HL-60 (cell line): Measurements from ENCODE around the gene ZNF512B.

Experiments used
- DNase-seq, 2 experiments: peaks; one replicate each; pipeline ENCODE4 v3.0.0-alpha.2; 2010 to 2020; ENCODE audit warnings: low read depth in 1 of 2, low spot score in 1 of 2
- H3K27ac ChIP-seq: fragments of 250-450 bp; sonication (Bioruptor Pico); replicated peaks from 2 replicates; pipeline ENCODE4 v1.5.1; 2020; ENCODE audit warnings: mild to moderate bottlenecking, moderate library complexity
- H3K27me3 ChIP-seq: fragments of 250-450 bp; sonication (Bioruptor Pico); 2 replicates; pipeline ENCODE4 v1.5.1; 2021; ENCODE audit warnings: mild to moderate bottlenecking, moderate library complexity; ENCODE audit not compliant: insufficient read depth, poor library complexity, severe bottlenecking
- H3K4me3 ChIP-seq: replicated peaks from 2 replicates; pipeline ENCODE4 v1.5.1; 2011; ENCODE audit warnings: mild to moderate bottlenecking, control low read depth, low read length; ENCODE audit not compliant: insufficient read depth
- GABPA ChIP-seq: IDR thresholded peaks from 2 replicates; pipeline ENCODE4 v1.6.1; 2012; ENCODE audit warnings: low read depth
- POLR2AphosphoS5 ChIP-seq: IDR thresholded peaks from 2 replicates; pipeline ENCODE4 v1.6.1; 2012; ENCODE audit warnings: low read depth
- SPI1 ChIP-seq: IDR thresholded peaks from 2 replicates; pipeline ENCODE4 v1.6.1; 2012; ENCODE audit warnings: low read depth, mild to moderate bottlenecking, borderline replicate concordance
- TF ChIP-seq, protein P1 (sequence below): IDR thresholded peaks from 2 replicates; pipeline ENCODE4 v1.6.1; 2012; ENCODE audit warnings: low read depth; ENCODE audit not compliant: insufficient replicate concordance
- TF ChIP-seq, protein P2 (sequence below): IDR thresholded peaks from one replicate; pipeline ENCODE4 v1.5.1; 2011; ENCODE audit warnings: low read length, control low read depth, inconsistent platforms; ENCODE audit not compliant: insufficient read depth

ZNF512B gene

DNA sequence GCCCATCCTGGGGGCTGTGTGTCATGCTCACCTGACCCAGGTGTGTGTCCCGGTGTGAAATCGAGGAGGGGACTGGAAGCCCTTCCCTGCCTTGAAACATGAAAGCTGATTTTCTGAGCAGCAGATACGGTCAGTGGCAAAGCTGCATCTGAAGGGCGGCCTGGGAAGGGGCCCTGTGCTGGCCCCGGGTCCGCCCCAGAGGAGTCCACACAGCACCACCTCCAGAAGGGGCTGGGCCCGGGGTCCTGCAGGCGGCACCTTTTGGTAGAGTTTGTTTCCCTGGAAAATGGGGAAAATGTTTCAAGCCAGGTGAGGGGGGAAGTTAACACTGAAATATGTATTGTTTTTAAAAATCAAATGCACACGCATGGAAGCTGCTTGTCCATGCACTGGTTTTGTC is 34.3 kb downstream of the ZNF512B start:
- H3K27ac ChIP-seq = no peak overlapping the region
- no peak for DNase-seq
- H3K27me3 ChIP-seq = no peaks in the 10 kb centered on the region
- TF ChIP-seq, protein P1, sequence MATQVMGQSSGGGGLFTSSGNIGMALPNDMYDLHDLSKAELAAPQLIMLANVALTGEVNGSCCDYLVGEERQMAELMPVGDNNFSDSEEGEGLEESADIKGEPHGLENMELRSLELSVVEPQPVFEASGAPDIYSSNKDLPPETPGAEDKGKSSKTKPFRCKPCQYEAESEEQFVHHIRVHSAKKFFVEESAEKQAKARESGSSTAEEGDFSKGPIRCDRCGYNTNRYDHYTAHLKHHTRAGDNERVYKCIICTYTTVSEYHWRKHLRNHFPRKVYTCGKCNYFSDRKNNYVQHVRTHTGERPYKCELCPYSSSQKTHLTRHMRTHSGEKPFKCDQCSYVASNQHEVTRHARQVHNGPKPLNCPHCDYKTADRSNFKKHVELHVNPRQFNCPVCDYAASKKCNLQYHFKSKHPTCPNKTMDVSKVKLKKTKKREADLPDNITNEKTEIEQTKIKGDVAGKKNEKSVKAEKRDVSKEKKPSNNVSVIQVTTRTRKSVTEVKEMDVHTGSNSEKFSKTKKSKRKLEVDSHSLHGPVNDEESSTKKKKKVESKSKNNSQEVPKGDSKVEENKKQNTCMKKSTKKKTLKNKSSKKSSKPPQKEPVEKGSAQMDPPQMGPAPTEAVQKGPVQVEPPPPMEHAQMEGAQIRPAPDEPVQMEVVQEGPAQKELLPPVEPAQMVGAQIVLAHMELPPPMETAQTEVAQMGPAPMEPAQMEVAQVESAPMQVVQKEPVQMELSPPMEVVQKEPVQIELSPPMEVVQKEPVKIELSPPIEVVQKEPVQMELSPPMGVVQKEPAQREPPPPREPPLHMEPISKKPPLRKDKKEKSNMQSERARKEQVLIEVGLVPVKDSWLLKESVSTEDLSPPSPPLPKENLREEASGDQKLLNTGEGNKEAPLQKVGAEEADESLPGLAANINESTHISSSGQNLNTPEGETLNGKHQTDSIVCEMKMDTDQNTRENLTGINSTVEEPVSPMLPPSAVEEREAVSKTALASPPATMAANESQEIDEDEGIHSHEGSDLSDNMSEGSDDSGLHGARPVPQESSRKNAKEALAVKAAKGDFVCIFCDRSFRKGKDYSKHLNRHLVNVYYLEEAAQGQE = no peak
- TF ChIP-seq POLR2AphosphoS5 = no peak
- TF ChIP-seq SPI1 = no peak
- no peak for TF ChIP-seq GABPA
- H3K4me3 ChIP-seq = no peak overlapping the region

DNA sequence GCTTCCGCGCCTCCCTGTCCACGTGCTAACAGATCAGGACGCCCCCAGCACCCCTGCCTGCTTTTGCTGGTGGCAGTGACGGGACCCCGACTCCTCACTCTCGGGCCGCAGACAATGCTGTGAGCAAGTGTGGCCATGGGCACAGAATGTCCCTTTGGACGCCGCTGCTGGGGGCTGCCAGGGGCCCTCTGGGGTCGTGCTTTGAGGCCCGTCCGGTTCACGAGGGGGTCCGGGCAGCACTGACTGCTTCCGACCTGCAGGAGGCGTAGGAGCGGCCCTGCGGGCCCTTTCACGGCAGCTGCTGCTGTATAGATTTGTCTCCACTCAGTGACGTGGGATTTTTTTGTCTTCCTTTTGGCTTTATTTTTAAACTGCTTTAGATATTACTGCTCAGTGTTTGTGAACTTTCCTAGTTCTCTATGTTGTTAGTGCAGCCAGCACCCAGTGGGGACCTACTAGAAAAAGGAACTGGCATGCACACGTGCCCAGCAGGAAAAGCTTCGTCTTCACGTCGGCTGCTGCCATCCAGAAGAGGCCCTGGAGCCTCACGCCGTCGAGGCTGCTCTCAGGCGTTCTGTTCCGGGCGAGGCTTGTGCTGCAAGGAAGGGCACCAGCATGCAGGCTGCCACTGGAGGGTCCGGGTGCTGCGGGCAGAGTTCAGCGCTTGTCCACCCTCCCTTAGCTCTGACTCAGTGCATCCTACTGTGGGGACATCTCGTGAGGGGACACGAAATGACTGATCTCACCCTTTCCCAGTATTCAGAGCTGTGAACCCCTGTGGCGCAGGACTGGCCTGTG is 35.3 kb downstream of the ZNF512B start:
- peak; percentile 39; the same call in 1 of the 2 replicates for TF ChIP-seq SPI1
- TF ChIP-seq POLR2AphosphoS5 = no peak; the same call in 1 of the 2 replicates
- H3K27me3 ChIP-seq = no peaks in the 10 kb centered on the region
- no peak for DNase-seq
- no peak overlapping the region for H3K27ac ChIP-seq
- no peak overlapping the region for H3K4me3 ChIP-seq

DNA sequence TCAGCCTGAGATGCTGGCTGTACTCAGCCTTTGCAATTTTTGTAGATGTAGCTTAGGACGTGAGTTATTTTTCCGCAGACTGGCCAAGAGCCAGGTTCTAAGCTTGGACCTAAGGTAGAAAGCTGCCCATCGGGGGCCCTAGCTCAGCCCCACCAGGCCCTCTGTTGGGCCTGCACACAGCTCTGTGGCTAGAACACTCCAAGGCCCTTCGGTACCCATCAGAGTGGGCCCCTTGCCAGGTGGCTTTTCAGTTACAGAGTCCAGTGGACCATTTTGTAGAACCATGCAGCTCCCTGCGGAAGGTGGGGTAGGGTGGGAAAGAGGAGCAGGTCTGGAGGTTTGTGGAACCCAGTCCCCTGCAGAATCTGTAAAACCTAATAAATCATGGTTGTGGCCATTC is 36.1 kb downstream of the ZNF512B start:
- no peak for DNase-seq
- Histone ChIP-seq H3K27me3 (no peaks in the 10 kb centered on the region), H3K27ac (no peak overlapping the region), H3K4me3 (no peak overlapping the region)
- TF ChIP-seq, protein P2, sequence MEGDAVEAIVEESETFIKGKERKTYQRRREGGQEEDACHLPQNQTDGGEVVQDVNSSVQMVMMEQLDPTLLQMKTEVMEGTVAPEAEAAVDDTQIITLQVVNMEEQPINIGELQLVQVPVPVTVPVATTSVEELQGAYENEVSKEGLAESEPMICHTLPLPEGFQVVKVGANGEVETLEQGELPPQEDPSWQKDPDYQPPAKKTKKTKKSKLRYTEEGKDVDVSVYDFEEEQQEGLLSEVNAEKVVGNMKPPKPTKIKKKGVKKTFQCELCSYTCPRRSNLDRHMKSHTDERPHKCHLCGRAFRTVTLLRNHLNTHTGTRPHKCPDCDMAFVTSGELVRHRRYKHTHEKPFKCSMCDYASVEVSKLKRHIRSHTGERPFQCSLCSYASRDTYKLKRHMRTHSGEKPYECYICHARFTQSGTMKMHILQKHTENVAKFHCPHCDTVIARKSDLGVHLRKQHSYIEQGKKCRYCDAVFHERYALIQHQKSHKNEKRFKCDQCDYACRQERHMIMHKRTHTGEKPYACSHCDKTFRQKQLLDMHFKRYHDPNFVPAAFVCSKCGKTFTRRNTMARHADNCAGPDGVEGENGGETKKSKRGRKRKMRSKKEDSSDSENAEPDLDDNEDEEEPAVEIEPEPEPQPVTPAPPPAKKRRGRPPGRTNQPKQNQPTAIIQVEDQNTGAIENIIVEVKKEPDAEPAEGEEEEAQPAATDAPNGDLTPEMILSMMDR = no peak
- TF ChIP-seq GABPA (no peak), SPI1 (no peak), POLR2AphosphoS5 (no peak)
- TF ChIP-seq, protein P1 = no peak

DNA sequence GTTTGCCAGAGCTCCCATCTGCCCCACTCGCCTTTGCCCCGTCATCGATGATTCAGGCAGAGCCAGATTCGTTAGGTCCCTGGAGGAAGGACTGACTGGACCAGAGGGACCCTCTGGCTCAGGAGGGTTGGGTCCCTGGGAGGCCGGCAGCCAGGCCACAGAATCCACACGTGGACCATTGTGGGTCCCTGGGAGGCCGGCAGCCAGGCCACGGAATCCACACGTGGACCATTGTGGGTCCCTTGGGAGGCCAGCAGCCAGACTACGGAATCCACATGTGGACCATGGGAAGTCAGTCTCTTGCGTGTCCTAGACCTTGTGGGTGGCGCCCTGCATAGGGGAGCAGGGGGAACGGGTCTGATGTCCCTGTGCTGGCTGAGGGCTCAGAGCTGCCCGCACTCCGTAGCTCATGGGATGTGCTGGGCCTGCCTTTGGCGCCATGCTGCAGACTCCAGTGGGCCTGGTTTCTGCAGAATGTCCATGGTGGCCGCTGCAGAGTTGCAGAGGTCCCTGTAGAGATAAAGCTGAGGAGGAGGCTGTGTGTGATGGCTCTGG is 37.0 kb downstream of the ZNF512B start:
- DNase-seq = no peak
- H3K27ac ChIP-seq = no peak overlapping the region
- TF ChIP-seq SPI1 (no peak), GABPA (no peak), POLR2AphosphoS5 (no peak)
- TF ChIP-seq, protein P2 = no peak
- TF ChIP-seq, protein P1 = no peak

More for the DNA sequence above, 37.0 kb downstream of the ZNF512B start:
- no peak overlapping the region for H3K4me3 ChIP-seq
- no peaks in the 10 kb centered on the region for H3K27me3 ChIP-seq
